ENCODE measurements around the gene RIBC2. TPM values are rescaled to one million over a fixed set of nuclear protein-coding genes. Genes with fewer than 3 reads are reported as not detected.

Gene RIBC2
- total and polyA plus RNA-seq, 2 donors from 2014 or later = 1.0 TPM; not detected in 1

DNA sequence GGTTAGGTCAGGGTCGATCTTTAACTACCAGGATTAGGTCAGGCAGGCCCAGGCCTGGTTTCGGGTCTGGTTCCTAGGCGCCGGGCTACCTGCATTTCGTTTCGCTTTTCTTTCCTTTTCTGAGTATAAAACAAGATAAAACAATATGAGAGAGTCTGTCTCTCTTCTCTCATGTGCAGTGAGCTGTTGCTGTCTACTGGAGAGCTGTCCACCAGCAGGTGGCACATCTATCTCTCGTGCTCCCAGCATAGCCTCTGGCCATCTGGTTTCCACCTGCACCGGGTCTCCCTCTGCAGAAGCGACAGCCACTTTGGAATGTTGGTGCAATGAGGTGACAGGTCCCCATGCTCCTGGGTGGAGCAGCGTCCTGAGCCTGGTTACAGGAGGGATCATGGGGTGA is 27.6 kb downstream of the RIBC2 start:
- peak in 4 of 5 donors; percentile 74 to 86 (median 80) for DNase-seq

DNA sequence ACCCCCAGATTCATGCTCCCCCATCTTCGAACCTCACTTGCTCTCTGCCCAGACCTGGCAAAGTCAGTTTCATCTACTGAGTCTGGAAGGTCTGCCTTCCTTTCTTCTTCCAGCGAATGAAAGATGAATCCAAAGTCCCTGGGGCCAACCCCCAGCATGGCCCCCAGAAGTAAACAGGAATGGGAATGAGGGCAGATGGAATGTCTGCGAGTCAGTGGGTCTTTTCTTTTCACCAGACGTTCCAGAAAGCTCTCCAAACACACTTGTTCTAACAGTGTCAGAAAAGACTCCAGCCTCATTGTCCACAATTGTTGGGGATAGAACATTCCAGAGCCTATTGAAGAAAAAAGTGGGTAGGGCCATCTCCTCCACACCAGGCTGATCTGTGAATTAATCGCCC is 28.6 kb downstream of the RIBC2 start:
- intact Hi-C loops (cut with DNase I) = loop anchor here (10.0 kb wide), 1 partner anchor 113 kb away; no protein-coding TSS in a partner anchor
- DNase-seq (no peak), FAIRE-seq (no peak)
- no peak overlapping the region for H3K4me3 ChIP-seq (ENCODE audit: low read length in 3 of 3)
- TF ChIP-seq, protein P1, sequence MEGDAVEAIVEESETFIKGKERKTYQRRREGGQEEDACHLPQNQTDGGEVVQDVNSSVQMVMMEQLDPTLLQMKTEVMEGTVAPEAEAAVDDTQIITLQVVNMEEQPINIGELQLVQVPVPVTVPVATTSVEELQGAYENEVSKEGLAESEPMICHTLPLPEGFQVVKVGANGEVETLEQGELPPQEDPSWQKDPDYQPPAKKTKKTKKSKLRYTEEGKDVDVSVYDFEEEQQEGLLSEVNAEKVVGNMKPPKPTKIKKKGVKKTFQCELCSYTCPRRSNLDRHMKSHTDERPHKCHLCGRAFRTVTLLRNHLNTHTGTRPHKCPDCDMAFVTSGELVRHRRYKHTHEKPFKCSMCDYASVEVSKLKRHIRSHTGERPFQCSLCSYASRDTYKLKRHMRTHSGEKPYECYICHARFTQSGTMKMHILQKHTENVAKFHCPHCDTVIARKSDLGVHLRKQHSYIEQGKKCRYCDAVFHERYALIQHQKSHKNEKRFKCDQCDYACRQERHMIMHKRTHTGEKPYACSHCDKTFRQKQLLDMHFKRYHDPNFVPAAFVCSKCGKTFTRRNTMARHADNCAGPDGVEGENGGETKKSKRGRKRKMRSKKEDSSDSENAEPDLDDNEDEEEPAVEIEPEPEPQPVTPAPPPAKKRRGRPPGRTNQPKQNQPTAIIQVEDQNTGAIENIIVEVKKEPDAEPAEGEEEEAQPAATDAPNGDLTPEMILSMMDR (IDR thresholded peaks at IDR 0.05; ENCODE audit: borderline replicate concordance, extremely low read depth, insufficient read depth) = no peak
- no peak overlapping the region for H3K27ac ChIP-seq (ENCODE audit: low read depth in 2 of 2, low read length in 2 of 2)
- H3K36me3 ChIP-seq (ENCODE audit: control insufficient read depth in 2 of 3, insufficient read depth in 3 of 3, low read length in 3 of 3) = no peaks in the 10 kb centered on the region
- no peaks in the 10 kb centered on the region for H3K4me1 ChIP-seq (ENCODE audit: control insufficient read depth in 2 of 3, insufficient read depth in 2 of 3, low read depth in 1 of 3, low read length in 3 of 3)
- no peaks in the 10 kb centered on the region for H3K27me3 ChIP-seq (ENCODE audit: control insufficient read depth, insufficient read depth, low read length)
- no peak overlapping the region for H3K9ac ChIP-seq (ENCODE audit: low read length in 3 of 3)
- no peaks in the 10 kb centered on the region for H3K9me3 ChIP-seq (ENCODE audit: control insufficient read depth in 2 of 3, insufficient read depth in 1 of 3, low read length in 3 of 3)

More for the DNA sequence above, 27.6 kb downstream of the RIBC2 start:
- FAIRE-seq = no peak
- H3K36me3 ChIP-seq (ENCODE audit: control insufficient read depth in 2 of 3, insufficient read depth in 3 of 3, low read length in 3 of 3) = no peaks in the 10 kb centered on the region
- no peak overlapping the region for H3K9ac ChIP-seq (ENCODE audit: low read length in 3 of 3)
- H3K9me3 ChIP-seq (ENCODE audit: control insufficient read depth in 2 of 3, insufficient read depth in 1 of 3, low read length in 3 of 3) = no peaks in the 10 kb centered on the region
- intact Hi-C loops (cut with DNase I) = loop anchor here (10.0 kb wide), 1 partner anchor 114 kb away; no protein-coding TSS in a partner anchor
- TF ChIP-seq, protein P1 (IDR thresholded peaks at IDR 0.05; ENCODE audit: borderline replicate concordance, extremely low read depth, insufficient read depth) = peak; percentile 28
- H3K4me1 ChIP-seq (ENCODE audit: control insufficient read depth in 2 of 3, insufficient read depth in 2 of 3, low read depth in 1 of 3, low read length in 3 of 3) = no peaks in the 10 kb centered on the region
- no peak overlapping the region for H3K4me3 ChIP-seq (ENCODE audit: low read length in 3 of 3)
- H3K27me3 ChIP-seq (ENCODE audit: control insufficient read depth, insufficient read depth, low read length) = no peaks in the 10 kb centered on the region
- no peak overlapping the region for H3K27ac ChIP-seq (ENCODE audit: low read depth in 2 of 2, low read length in 2 of 2)

DNA sequence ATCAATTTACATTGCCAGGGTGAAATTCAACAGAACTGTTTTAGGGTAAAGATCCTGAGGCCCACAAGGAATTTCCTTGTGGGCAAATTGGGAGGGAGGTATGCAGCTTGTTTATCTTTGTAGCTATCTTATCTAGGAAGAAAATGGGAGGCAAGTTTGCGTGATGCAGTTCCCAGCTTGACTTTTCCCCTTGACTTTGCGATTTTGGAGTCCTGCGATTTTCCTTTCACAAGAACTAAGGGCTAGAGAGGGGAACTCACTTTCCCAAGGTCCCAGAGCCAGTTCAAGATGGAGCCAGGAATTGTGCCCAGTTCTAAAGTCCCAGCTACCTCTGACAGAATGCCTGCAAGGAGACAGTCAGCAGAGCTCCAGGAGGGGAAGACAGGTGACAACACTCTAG is 30.7 kb downstream of the RIBC2 start:
- no peak for DNase-seq
- H3K27ac ChIP-seq (ENCODE audit: low read depth in 2 of 2, low read length in 2 of 2) = no peak overlapping the region
- H3K9me3 ChIP-seq (ENCODE audit: control insufficient read depth in 2 of 3, insufficient read depth in 1 of 3, low read length in 3 of 3) = no peaks in the 10 kb centered on the region
- intact Hi-C loops (cut with DNase I) = loop anchor here (10.0 kb wide), 1 partner anchor 111 kb away; no protein-coding TSS in a partner anchor
- H3K4me3 ChIP-seq (ENCODE audit: low read length in 3 of 3) = no peak overlapping the region
- no peaks in the 10 kb centered on the region for H3K36me3 ChIP-seq (ENCODE audit: control insufficient read depth in 2 of 3, insufficient read depth in 3 of 3, low read length in 3 of 3)
- no peak overlapping the region for H3K9ac ChIP-seq (ENCODE audit: low read length in 3 of 3)
- H3K27me3 ChIP-seq (ENCODE audit: control insufficient read depth, insufficient read depth, low read length) = no peaks in the 10 kb centered on the region
- FAIRE-seq = no peak
- H3K4me1 ChIP-seq (ENCODE audit: control insufficient read depth in 2 of 3, insufficient read depth in 2 of 3, low read depth in 1 of 3, low read length in 3 of 3) = no peaks in the 10 kb centered on the region
- TF ChIP-seq, protein P1 (IDR thresholded peaks at IDR 0.05; ENCODE audit: borderline replicate concordance, extremely low read depth, insufficient read depth) = no peak

All from kidney (tissue), 14 donors.